Left colon (tissue), 2 donors: ENCODE measurements around the gene GABBR1. TPM values are rescaled to one million over a fixed set of nuclear protein-coding genes. Genes with fewer than 3 reads are reported as not detected.

ENCODE experiments used
- ATAC-seq: fragments of 200-7000 bp; cut with Tn5 transposase; one replicate; pipeline ENCODE4 v1.9.1; 2020; ENCODE audit warnings: mild to moderate bottlenecking, moderate library complexity
- DNase-seq, 2 donors: peaks; one replicate each; pipeline ENCODE4 v3.0.0-alpha.2; 2020
- intact Hi-C, 2 donors: fragments of 100-400 bp; cut with DNase I in 1 of 2; cut with micrococcal nuclease in 1 of 2; formaldehyde crosslinking; loops; one replicate each; pipeline versions ENCODE4 v1.11.2 to v1.14.0; 2022; cut with DNase I, micrococcal nuclease
- total RNA-seq, 2 donors: library from RNA; stranded (reverse); fragmentation: NEBNext Ultra II Directional; extraction: Animal tissue kit (Norgen Biotek cat#: 25700); gene quantifications; one replicate each; pipeline ENCODE4 v1.2.1, GENCODE V29; 2021
- donor health status: DM: no; HTN: no; CAD: no.
- donor health status: DM: yes; HTN: yes; CAD: no.

Gene GABBR1
- total RNA-seq, 2 donors from 2014 or later: 16.7 to 21.8 TPM

GRCh38 chr6:29519291-29520010 lies 113.5 kb downstream of the GABBR1 start:
- DNase-seq (no peak), ATAC-seq (no peak)
- intact Hi-C loops: no loop called here

- intact Hi-C loops: no loop called here
- ATAC-seq: no peak
- DNase-seq: no peak
Measured at GRCh38 chr6:29517728-29518440, 115.1 kb downstream of the GABBR1 start.

DNA sequence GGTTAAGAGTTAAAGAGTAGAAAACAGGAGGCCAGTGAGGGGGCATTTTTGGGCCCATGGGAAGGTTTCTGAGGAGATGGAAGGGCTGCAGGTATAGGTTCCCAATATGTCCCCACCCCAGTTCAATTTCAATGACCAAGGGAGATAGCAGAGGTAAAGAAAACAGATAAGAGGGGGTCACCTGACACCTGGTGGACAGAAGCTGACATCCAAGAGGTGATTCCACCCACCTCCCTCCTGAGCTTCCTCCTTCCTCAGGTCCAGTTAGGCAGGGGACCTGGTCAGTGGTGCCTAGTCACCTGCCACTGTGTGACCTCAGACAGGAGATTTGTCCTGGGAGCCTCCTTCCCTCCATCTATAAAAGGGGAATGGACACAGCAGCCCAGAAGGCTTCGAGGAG lies 115.7 kb downstream of the GABBR1 start:
- intact Hi-C loops: no loop called here
- no peak for DNase-seq
- ATAC-seq: no peak

DNA sequence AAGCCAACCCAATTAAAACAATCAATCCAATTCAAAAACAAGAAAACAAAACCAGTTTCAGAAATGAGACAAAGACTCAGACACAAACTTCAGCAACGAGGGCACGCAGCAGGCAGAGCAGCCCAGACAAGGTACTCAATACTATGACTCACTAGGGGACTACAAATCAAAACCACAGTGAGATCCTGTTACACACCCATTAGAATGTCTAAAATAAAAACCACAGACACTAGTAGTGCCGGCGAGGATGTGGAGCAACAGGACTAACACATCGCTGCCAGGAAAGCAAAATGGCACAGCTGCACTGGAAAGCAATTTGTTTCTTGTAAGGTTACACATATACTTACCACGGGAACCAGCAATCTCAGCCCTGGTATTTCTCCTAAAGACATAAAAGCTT lies 116.9 kb downstream of the GABBR1 start:
- intact Hi-C loops: no loop called here
- no peak for DNase-seq
- ATAC-seq: no peak

DNA sequence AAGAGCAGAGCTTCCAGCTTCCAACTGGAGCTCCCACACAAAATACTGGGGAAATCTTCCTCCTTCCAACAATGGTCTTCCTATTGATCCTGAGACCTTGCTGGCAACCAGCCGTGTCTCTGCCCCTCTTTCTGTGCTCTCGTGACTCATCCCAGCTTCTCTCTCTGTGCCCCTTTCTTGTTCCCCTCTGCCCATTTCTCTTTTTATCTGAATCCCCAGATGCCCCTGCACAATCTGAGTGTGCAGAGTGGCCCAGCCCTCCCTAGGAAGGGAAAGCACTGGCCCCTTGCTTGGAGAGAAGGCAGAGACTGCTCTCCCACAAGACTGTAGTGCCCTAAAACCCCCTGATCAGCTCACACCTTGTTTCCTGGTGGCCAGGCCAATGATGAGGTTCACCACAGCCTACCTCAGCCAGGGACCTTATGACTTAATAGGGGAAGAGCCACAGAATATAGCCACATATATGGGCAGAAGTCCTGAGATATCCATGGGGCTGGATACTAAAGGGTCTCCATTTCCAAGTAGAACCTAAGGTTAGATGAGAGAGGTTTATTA lies 122.2 kb downstream of the GABBR1 start:
- DNase-seq (no peak), ATAC-seq (no peak)
- intact Hi-C loops: no loop called here

- intact Hi-C loops: no loop called here
- DNase-seq (no peak), ATAC-seq (no peak)
Measured at GRCh38 chr6:29510202-29510601, 122.8 kb downstream of the GABBR1 start.

Other genes starting within 250 kb of the GABBR1 start
- gene OR12D2, start 237.6 kb downstream of the GABBR1 start, total RNA-seq: not detected
- gene OR12D1, start 218.3 kb downstream of the GABBR1 start, total RNA-seq: not detected
- not detected for gene OR10C1, start 193.9 kb downstream of the GABBR1 start, total RNA-seq
- not detected for gene OR11A1, start 176.1 kb downstream of the GABBR1 start, total RNA-seq
- not detected for gene OR2H1, start 176.0 kb downstream of the GABBR1 start, total RNA-seq
- under 1 TPM in 1 of 2 donors, not detected in 1; 0.28 TPM for gene MAS1L, start 145.2 kb downstream of the GABBR1 start, total RNA-seq
- gene UBD, start 73.5 kb downstream of the GABBR1 start, total RNA-seq: 1 to 10 TPM; 2.3 to 2.7 TPM
- not detected for gene OR2H2, start 48.1 kb downstream of the GABBR1 start, total RNA-seq
- not detected for gene MOG, start 23.9 kb upstream of the GABBR1 start, total RNA-seq
- not detected for gene ZFP57, start 48.0 kb upstream of the GABBR1 start, total RNA-seq
- 100 to 1,000 TPM; 184 to 188 TPM for gene HLA-F, start 90.3 kb upstream of the GABBR1 start, total RNA-seq
- gene HLA-G, start 194.6 kb upstream of the GABBR1 start, total RNA-seq: 10 to 100 TPM in 1 of 2 donors, not detected in 1; 16.7 TPM